Activated CD8-positive, alpha-beta memory T cell treated with anti-CD3 and anti-CD28 coated beads for 36 hours (primary cell): Measurements from ENCODE around the gene UCP3. TPM values are rescaled to one million over a fixed set of nuclear protein-coding genes. Genes with fewer than 3 reads are reported as not detected.
"Not testable (repeated sequence)": the region's sequence is repeated elsewhere in the genome, so short reads cannot be mapped to it uniquely, and the experiment has no call there.

Experiments used
- CTCF ChIA-PET: fragments of 350-600 bp; sonication (Branson Sonifier 250); formaldehyde crosslinking; loops from one replicate; lab custom pipeline; 2021; ENCODE audit warnings: antibody characterized with exemption; lab: Charles Lee
- POLR2A ChIA-PET: fragments of 350-600 bp; sonication (Branson Sonifier 250); formaldehyde crosslinking; loops from one replicate; lab custom pipeline; 2021; ENCODE audit warnings: antibody characterized with exemption; lab: Charles Lee
- total RNA-seq, 2 experiments: library from RNA; stranded (reverse); gene quantifications; one replicate each; pipeline ENCODE4 v1.2.3, GENCODE V29; 2021

Gene UCP3
- total RNA-seq, 2 experiments from 2014 or later = 1.6 to 2.0 TPM

DNA sequence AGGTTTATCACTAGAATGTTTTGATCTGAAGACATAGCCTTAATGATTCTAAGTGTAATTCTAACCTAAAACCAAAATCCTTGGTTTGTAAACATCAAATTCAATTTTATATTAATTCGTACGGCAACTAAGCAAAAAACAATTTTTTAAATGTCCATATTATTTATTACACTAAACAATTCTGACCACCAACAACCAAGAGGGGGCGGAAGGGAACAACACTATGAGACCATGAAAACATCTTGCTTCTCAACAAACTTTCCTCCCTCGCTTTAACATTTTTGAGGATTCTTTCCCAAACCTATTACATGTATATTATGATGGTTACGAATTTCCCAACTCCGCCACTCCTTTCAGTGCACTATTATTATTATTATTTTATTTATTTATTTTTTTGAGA, 19.7 kb downstream of the UCP3 start:
- POLR2A ChIA-PET = no interaction called here
- CTCF ChIA-PET = no interaction called here

DNA sequence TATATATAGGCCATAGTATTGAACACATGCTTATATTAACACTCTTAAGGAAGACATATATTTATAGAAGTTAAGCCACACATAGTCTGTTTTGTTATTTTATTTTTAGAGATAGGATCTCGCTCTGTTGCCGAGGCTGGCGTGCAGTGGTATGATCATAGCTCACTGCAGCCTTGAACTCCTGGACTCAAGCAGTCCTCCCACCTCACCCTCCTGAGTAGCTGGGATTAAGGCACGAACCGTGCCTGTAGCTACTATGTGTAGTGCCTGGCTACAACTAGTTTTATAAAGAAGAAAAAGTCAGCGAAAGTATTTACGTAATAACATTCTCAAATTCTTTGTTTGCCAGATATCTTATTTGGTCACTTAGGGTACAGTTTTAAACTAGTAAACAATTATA, 20.7 kb downstream of the UCP3 start:
- ChIA-PET POLR2A (no interaction called here), CTCF (no interaction called here)

DNA sequence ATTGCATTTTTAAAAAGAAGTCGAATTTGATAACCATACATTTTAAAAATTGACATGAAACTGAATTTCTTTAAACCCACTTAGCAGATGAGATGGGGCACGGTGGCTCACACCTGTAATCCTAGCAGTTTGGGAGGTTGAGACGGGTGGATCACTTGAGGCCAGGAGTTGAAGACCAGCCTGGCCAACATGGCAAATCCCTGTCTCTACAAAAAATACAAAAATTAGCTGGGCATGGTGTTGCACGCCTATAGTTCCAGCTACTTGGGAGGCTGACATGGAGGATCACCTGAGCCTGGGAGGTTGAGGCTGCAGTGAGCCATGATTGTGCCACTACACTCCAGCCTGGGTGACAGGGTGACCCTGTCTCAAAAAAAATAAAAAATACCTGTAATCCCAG, 23.2 kb downstream of the UCP3 start:
- CTCF ChIA-PET, POLR2A ChIA-PET: not testable (repeated sequence)

DNA sequence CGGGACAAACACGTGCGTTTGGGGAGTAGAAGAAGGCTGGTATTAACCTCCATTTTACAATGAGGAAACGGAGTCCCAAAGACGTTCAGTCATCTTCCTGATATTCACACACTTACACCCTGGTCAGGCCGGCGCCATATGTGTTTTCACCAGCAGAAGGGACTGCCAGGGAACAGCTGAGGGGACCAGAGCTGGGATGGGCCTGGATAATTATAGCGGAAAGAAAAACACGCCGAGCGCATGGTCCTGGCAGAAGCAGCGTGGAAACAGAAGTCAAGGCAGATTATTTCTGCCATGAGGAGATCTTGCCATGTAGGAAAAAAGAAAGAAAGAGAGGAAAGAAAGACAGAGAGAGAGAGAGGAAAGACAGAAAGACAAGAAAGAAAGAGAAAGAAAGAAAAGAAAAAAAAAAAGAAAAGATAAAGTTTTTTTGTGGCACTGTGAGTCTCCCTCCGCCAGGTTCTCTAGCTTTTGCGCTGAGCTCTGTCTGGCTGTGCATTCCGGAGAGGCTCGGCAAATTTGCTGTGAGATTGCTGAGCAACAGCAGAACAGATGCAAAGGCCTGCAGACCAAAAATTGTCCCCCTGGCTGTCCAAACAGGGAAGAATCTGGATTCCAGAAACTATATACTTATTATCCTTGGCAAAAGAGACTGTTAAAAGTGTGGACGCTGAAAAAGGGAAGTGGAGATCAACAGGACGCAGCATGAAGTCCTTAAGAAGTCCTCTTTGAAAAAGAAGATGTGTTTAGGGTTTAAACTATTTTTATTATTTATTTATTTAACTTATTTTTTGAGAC, 24.9 kb downstream of the UCP3 start:
- CTCF ChIA-PET = interaction anchor here (1.3 to 2.3 kb wide), 2 partner anchors 11 to 20 kb away, joined by 3 to 9 read pairs; no protein-coding TSS in a partner anchor
- POLR2A ChIA-PET = interaction anchor here (0.8 to 2.9 kb wide), 4 partner anchors 12 to 28 kb away, joined by 3 to 31 read pairs (median 6); no protein-coding TSS in a partner anchor

DNA sequence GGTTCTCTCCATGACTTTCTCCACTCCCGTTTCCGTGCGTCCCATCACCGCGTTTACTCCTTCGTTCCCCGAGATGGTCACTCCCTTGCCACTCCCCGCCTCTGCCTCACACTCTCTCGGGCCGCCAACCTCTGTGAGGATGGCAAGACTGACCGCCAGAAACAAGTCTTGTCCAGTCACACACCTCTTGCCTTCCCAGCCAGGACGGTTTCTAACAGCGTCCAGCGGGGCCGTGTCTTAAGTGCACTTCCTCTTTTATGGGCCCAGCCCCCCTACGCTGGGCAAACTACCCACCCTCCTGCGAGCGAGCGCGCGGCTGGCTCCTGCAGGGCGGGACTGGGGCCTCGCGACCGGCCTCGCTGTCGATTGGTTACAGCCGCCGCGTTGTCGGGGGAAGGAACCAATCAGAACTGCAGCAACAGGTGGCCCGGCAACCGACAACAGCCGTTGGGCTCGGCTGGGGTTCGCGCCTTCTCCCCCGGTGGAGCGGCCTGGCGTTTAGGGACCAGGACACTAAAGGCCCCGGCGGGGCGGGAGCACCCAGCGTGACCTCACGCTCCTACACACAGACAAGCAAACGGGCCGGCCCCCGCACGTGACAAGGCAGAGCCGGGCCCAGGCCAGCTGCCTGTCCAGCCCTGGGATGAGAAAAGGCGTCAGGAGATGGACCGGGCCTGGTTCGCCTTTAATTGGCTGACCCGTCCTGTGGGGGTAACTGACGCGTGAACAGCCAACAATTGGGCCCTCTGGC, 25.7 kb downstream of the UCP3 start:
- ChIA-PET CTCF (interaction anchor here (0.6 to 2.3 kb wide), 4 partner anchors 11 to 21 kb away, joined by 3 to 9 read pairs (median 3); no protein-coding TSS in a partner anchor), POLR2A (interaction anchor here (0.8 to 2.9 kb wide), 8 partner anchors 11 to 71 kb away, joined by 3 to 31 read pairs (median 6); no protein-coding TSS in a partner anchor)

DNA sequence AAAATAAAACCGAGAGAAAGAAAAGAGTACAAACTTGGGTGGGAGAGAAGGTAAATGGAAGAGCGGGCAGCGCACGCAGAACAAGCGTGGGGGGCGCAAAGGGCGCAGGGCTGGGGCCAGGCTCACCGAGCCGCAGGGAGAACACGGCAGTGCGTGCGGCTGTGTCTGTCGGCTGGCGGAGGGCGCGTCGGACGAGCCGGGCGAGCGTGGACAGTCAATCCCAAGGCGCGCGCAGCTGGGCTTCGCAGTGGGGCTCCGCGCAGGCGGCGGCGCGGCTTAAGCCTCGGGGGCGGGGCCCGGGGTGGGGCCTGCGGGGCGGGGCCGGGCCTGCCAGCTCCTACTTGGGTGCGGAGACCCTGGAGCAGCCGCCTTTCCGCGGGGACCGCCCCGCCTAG, 26.3 kb downstream of the UCP3 start, which contains the start of gene UCP2:
TSS of gene UCP2 (minus strand) at position 249 of the 395 bp plus-strand sequence. CDS start 4,465 bp downstream, outside the sequence.
- POLR2A ChIA-PET = interaction anchor here (0.9 to 2.9 kb wide), 7 partner anchors 10 to 72 kb away, joined by 3 to 31 read pairs (median 5); no protein-coding TSS in a partner anchor
- CTCF ChIA-PET = interaction anchor here (0.6 to 2.7 kb wide), 5 partner anchors 11 to 36 kb away, joined by 3 to 7 read pairs (median 3); no protein-coding TSS in a partner anchor

DNA sequence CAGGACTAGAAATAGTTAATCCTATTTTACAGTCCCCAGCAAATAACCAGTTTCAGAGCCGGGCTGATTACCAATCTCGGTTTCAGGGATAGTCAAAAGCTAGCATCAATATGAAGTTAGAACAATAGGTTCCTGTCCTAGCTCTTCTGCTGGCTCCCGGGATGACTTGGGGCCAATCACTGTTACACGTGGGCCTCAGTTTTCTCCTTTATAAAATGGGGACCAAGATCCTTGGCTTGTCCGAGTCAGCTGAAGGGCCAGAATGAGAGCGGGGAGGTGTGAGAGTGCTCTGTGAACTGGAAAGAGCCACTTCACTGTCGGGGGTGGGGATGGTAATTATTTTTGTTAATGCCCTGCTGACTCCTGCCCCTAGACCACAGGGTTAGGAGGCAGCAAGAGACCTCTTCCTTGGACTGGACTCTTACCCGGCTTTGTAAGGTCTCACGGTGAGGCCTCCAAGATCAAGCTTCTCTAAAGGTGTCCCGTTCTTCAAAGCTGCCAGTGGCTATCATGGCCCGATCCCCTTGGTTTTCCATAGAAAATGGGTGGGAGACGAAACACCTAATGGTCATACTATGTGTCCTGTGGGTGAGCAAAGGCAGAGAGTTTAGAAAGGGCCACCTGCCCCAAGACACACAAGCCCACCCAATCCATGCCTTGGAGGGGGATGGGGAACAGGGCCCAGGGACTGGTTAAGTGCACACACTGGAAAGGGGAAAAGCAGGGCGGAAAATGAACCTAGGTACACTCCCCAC, 27.7 kb downstream of the UCP3 start:
- POLR2A ChIA-PET = interaction anchor here (0.7 to 2.9 kb wide), 13 partner anchors 9 to 190 kb away, joined by 3 to 31 read pairs (median 5); partner anchors contain the start of genes C2CD3 and PPME1
- CTCF ChIA-PET = interaction anchor here (0.8 to 2.7 kb wide), 5 partner anchors 17 to 41 kb away, joined by 3 to 13 read pairs (median 5); no protein-coding TSS in a partner anchor

DNA sequence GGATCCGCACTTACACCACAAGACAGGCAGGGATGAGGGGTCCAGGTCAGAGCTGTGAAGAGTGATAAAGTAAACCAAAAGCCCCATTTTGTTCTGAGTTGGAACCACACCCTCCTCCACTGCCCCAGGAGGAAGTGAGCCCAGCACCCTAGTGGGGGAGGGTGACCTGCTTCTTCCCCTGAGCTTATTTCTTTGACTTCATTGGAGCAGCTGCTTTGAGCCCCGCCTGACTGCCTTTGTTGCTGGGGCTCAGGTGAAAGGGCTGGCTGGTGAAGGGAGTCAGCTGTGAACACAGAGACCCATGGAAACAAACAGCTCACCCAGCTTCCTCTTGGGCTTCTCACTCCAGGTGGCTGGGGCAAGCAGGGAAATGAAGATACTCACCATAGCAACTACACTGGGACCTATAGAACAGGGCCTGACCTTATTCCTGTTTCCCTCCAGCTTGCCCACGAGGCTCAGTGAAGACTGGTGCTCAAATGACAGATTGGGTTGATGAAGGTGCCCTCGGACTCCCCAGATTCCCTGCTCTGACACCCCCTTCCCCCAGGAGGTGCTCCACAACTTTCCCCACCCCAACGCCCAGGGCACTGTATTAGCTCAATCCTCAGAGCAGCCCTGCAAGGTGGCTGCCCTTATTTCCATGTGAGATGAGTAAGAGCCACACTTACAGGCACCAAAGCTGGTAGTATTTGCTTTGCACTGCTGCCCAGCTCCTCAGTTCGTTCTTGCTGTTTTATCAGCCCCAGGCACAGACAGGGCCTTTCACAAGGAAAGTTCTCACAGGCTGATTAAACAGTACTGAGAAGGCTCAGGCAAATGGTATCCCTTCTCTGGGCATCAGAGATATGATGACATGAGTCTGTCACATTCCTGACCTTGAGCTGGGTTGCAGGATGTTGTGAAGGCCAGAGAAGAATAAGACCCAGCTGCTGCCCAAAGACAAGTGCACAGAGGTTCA, 28.6 kb downstream of the UCP3 start:
- ChIA-PET POLR2A (interaction anchor here (0.6 to 1.7 kb wide), 14 partner anchors 10 to 606 kb away, joined by 3 to 13 read pairs (median 5); partner anchors contain the start of genes C2CD3 and PPME1), CTCF (interaction anchor here (0.7 to 2.7 kb wide), 11 partner anchors 10 to 42 kb away, joined by 3 to 13 read pairs (median 4); no protein-coding TSS in a partner anchor)

DNA sequence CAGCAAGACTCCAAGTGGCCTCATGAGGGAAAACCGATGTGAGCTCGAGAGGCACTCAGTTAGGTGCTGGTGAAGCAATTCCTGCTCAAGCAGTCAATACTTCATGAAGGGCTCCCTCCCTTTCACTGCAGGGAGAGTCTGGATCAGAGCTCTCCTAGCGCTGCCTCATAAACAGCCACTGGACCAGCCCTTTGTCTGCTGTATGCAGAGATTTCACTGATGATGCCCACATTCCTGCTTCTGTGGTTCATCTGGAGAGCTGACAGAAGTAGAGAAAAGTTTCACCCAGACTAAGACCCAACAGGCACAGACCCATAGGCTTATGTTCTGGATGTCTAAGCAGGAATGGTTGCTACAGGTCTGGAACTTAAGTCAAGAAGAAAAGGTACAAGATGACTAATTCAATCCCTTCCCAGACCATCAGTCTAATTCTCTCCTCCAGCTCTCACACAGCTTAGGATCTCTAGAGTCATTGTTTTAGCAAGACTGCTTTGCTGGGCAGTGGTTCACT, 30.3 kb downstream of the UCP3 start:
- ChIA-PET POLR2A (no interaction called here), CTCF (interaction anchor here (1.0 to 1.5 kb wide), 4 partner anchors 13 to 28 kb away, joined by 3 to 6 read pairs (median 3); partner anchors contain the start of gene DNAJB13)

DNA sequence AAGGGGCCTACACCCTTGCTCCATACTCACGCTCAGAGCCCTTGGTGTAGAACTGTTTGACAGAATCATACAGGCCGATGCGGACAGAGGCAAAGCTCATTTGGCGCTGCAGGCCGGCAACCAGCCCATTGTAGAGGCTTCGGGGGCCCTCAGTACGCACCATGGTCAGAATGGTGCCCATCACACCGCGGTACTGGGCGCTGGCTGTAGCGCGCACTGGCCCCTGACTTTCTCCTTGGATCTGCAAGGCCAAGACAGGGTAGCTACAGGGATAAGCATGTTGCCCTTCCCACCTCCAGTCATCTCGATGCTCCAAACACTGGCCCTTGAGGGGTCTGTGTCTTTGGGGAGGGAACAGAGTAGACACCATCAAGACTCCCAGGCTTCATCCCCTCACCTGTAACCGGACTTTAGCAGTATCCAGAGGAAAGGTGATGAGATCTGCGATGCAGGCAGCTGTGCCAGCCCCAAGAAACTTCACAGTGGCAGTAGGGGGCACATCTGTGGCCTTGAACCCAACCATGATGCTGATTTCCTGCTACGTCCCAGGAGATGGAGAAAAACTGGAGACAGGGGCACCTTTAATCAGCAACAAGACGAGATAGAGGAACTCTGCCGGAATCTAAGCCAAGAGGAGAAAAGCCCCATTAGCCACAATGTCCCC, 30.9 kb downstream of the UCP3 start:
- ChIA-PET CTCF (interaction anchor here (1.3 kb wide), 1 partner anchor 13 kb away, joined by 3 read pairs; no protein-coding TSS in a partner anchor), POLR2A (no interaction called here)

DNA sequence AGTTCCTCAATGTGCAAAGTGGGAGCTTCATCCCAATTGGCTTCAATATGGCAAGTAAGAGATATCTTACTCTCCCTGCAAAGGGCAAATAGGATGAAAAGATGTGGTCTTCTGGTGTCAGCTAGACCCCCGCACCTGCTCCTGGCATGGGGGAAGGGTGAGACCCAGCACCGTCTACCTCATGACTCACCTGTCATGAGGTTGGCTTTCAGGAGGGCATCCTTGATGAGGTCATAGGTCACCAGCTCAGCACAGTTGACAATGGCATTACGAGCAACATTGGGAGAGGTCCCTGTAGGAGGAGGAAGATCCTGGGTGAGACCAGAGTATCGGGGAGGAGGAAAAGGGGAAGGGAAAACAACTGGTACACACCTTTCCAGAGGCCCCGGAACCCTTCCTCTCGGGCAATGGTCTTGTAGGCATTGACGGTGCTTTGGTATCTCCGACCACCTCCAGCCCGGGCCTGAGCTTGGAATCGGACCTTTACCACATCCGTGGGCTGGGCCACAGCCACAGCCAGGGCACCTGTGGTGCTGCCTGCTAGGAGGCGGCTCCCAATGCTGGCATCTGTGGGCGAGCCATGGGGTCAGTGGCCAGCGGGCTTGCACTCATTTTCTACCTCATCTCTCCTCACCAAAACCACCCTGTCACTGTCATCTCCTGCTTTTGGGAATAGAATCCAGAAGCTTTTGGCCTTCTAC, 32.3 kb downstream of the UCP3 start:
- POLR2A ChIA-PET = no interaction called here
- CTCF ChIA-PET = no interaction called here

DNA sequence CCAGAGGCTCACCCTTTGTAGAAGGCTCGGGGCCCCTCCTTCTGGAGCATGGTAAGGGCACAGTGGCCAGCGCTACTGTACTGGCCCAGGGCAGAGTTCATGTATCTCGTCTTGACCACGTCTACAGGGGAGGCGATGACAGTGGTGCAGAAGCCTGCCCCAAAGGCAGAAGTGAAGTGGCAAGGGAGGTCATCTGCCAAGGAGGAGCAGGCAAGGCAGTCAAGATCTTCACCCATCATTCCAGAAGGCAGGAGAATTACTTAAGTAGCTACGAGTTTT, 33.5 kb downstream of the UCP3 start:
- ChIA-PET POLR2A (no interaction called here), CTCF (no interaction called here)

DNA sequence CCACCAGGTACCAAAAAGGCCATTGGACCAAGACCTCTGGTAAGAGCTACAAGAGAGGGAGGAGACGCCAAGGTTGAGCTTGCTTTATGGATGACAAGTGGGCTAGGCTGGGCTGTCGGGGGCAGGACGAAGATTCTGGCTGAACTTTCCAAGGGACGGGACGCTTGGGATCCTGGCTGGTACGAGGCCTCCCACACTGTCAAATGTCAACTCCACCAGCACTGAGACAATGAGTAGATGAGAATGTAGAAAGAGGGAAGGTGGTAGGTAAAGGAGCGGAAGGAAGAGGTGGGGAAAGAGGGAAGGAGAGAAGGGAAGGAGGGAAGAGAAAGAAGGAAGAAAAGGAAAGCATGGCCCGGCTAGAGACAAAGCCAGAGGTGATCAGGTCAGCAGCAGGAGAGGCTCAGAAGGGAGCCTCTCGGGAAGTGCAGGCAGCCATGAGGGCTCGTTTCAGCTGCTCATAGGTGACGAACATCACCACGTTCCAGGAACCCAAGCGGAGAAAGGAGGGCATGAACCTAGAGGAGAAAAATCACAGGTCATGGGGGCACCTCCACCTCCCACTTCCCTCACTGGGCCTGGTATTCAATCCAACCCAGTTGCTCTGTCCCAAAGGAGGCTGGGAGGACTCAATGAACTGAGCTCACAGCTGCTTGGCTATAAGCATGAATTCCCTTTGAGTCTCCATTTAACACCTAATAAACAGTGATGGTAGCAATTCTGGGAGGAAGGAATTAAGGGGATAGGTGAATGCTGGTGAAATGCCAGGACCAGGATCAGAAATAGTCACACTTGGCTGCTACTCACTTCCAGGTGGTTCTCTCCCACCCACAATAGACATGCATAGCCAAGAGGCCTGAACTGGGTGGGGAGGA, 34.0 kb downstream of the UCP3 start:
- ChIA-PET CTCF (no interaction called here), POLR2A (interaction anchor here (1.4 to 4.9 kb wide), 2 partner anchors 7 to 45 kb away, joined by 3 to 31 read pairs; partner anchors contain the start of gene UCP2)

DNA sequence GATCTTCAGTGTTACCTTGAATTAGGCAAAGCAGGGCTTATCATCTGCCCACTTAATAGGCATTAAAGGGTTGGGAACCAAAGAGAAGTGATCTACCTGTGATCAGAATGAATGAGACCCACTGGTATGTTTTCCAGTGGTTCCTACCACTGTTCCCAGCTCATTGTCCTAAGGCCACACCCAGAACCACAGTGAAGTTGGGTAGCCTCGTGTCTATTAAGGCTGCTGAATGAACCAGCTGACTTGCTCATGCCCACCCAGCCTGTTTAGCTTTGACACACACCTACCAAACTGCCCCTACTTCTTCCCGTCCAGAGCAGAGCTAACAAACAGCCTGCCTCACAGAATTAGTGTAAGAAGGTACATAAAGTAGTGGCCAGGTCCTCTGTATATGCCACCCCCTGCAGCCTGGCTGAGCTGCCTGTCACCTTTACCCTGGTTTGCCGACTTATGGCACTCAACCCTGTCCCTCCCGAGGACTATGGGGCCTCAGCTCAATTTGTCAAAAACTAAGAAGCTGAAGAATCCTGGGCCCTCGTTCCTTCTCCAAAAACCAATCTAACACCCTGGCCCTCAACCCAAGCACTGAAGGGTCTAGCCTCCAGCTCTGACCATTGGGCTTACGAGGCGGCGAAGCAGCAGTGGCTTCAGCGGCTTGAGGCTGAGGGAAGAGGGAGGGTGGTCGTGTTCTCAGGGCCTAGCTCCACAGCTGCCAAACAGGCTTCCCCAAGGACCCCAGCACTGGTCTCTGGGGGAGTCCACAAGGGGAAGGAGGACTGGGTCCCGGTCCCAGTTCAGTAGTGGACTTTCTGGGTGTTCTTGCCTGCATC, 36.0 kb downstream of the UCP3 start:
- POLR2A ChIA-PET = interaction anchor here (1.7 to 4.9 kb wide), 3 partner anchors 9 to 46 kb away, joined by 5 to 31 read pairs (median 7); partner anchors contain the start of gene UCP2
- CTCF ChIA-PET = interaction anchor here (1.7 kb wide), 1 partner anchor 19 kb away, joined by 4 read pairs; no protein-coding TSS in a partner anchor
